ENCODE results near the gene CCNB1. TPM values are rescaled to one million over a fixed set of nuclear protein-coding genes. Genes with fewer than 3 reads are reported as not detected.

Gene CCNB1
- total RNA-seq, 2 experiments from 2014 or later = 1.4 to 1.5 TPM

DNA sequence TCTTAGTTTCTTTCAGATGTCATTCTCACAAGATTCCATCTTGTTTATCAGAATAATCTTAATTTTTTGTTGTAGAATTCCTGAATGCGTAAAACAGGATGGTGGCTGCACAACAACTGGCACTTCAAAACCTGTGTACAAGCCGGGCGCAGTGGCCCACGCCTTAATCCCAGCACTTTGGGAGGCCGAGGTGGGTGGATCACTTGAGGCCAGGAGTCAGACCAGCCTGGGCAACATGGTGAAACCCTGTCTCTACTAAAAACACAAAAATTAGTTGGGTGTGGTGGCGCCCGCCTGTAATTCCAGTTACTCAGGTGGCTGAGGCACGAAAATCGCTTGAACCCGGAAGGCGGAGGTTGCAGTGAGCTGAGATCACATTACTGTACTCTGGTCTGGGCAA is 10.5 kb upstream of the CCNB1 start:
- ATAC-seq (ENCODE audit: poor library complexity) = no peak
- no peaks in the 10 kb centered on the region for H3K36me3 Mint-ChIP-seq (ENCODE audit: low read depth)
- no peak for DNase-seq
- CTCF ChIA-PET = interaction anchor here (0.9 kb wide), 1 partner anchor 114 kb away, joined by 3 read pairs; no protein-coding TSS in a partner anchor
- no peaks in the 10 kb centered on the region for H3K27me3 Mint-ChIP-seq
- H3K4me1 Mint-ChIP-seq (ENCODE audit: low read depth) = no peaks in the 10 kb centered on the region
- H3K9me3 Mint-ChIP-seq = no peaks in the 10 kb centered on the region
- H3K9me3 ChIP-seq (ENCODE audit: control insufficient read depth in 1 of 2, insufficient read depth in 1 of 2, low read length in 2 of 2) = no peaks in the 10 kb centered on the region
- no peaks in the 10 kb centered on the region for H3K36me3 ChIP-seq (ENCODE audit: insufficient read depth, low read length)
- no peak overlapping the region for H3K27ac ChIP-seq (ENCODE audit: low read depth in 1 of 2, low read length in 2 of 2)
- POLR2A ChIA-PET = no interaction called here
- H3K4me3 ChIP-seq (ENCODE audit: low read length) = no peak overlapping the region
- intact Hi-C loops (cut with DNase I, micrococcal nuclease) = no loop called here
- TF ChIP-seq, protein P1, sequence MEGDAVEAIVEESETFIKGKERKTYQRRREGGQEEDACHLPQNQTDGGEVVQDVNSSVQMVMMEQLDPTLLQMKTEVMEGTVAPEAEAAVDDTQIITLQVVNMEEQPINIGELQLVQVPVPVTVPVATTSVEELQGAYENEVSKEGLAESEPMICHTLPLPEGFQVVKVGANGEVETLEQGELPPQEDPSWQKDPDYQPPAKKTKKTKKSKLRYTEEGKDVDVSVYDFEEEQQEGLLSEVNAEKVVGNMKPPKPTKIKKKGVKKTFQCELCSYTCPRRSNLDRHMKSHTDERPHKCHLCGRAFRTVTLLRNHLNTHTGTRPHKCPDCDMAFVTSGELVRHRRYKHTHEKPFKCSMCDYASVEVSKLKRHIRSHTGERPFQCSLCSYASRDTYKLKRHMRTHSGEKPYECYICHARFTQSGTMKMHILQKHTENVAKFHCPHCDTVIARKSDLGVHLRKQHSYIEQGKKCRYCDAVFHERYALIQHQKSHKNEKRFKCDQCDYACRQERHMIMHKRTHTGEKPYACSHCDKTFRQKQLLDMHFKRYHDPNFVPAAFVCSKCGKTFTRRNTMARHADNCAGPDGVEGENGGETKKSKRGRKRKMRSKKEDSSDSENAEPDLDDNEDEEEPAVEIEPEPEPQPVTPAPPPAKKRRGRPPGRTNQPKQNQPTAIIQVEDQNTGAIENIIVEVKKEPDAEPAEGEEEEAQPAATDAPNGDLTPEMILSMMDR (IDR thresholded peaks at IDR 0.05) = no peak
- H3K27ac Mint-ChIP-seq = no peak overlapping the region
- no peak overlapping the region for H3K4me3 Mint-ChIP-seq
- H3K4me1 ChIP-seq (ENCODE audit: insufficient read depth, low read length) = no peaks in the 10 kb centered on the region
- no peaks in the 10 kb centered on the region for H3K27me3 ChIP-seq (ENCODE audit: control insufficient read depth in 1 of 2, insufficient read depth in 2 of 2, low read length in 2 of 2)

DNA sequence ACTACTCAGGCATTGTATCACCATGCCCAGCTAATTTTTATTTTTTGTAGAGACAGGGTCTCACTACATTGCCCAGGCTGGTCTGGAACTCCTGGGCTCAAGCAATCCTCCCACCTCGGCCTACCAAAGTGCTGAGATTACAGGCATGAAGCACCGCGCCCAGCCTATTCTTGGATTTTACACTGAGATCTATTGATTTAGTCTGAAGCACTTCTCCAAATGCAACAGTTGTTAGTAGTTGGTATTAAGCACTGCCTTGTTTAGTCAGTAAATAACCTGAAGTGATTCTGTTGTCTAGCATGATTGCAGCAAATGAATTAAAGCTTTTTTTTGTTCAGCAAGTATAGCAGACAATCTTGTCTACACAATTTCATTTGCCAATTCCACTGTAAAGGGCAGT is 8.9 kb upstream of the CCNB1 start:
- no peak overlapping the region for H3K4me3 Mint-ChIP-seq
- no peaks in the 10 kb centered on the region for H3K27me3 Mint-ChIP-seq
- intact Hi-C loops (cut with DNase I, micrococcal nuclease) = no loop called here
- TF ChIP-seq, protein P1 (IDR thresholded peaks at IDR 0.05) = no peak
- Histone ChIP-seq H3K9me3 (ENCODE audit: control insufficient read depth in 1 of 2, insufficient read depth in 1 of 2, low read length in 2 of 2) (no peaks in the 10 kb centered on the region), H3K27me3 (ENCODE audit: control insufficient read depth in 1 of 2, insufficient read depth in 2 of 2, low read length in 2 of 2) (no peaks in the 10 kb centered on the region), H3K27ac (ENCODE audit: low read depth in 1 of 2, low read length in 2 of 2) (no peak overlapping the region), H3K36me3 (ENCODE audit: insufficient read depth, low read length) (no peaks in the 10 kb centered on the region), H3K4me1 (ENCODE audit: insufficient read depth, low read length) (no peaks in the 10 kb centered on the region), H3K4me3 (ENCODE audit: low read length) (no peak overlapping the region)
- ChIA-PET CTCF (no interaction called here), POLR2A (interaction anchor here (0.5 kb wide), 1 partner anchor 80 kb away, joined by 3 read pairs; no protein-coding TSS in a partner anchor)
- DNase-seq (no peak), ATAC-seq (ENCODE audit: poor library complexity) (no peak)
- H3K4me1 Mint-ChIP-seq (ENCODE audit: low read depth) = no peaks in the 10 kb centered on the region
- H3K9me3 Mint-ChIP-seq = no peaks in the 10 kb centered on the region
- H3K27ac Mint-ChIP-seq = no peak overlapping the region
- H3K36me3 Mint-ChIP-seq (ENCODE audit: low read depth) = no peaks in the 10 kb centered on the region

DNA sequence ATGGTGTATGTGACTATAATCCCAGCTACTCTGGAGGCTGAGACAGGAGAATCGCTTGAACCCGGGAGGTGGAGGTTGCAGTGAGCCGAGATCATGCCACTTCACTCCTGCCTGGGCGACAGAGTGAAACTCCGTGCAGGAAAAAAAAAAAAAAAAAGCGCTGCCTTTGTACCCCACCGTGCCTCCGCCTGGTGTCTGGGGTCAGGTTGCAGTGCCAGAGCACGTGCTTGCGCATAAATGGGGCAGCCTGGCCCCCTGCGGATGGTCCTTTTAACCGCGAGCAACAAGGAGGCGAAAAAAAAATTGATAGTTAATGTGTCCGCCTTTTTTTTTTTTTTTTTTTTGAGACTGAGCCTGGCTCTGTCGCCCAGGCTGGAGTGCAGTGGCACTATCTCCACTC is 6.3 kb upstream of the CCNB1 start:
- H3K36me3 ChIP-seq (ENCODE audit: insufficient read depth, low read length) = no peaks in the 10 kb centered on the region

More for the DNA sequence above, 6.3 kb upstream of the CCNB1 start:
- Mint-ChIP-seq H3K27me3 (no peaks in the 10 kb centered on the region), H3K4me1 (ENCODE audit: low read depth) (no peaks in the 10 kb centered on the region), H3K36me3 (ENCODE audit: low read depth) (no peaks in the 10 kb centered on the region), H3K27ac (no peak overlapping the region), H3K9me3 (no peaks in the 10 kb centered on the region), H3K4me3 (no peak overlapping the region)
- Histone ChIP-seq H3K4me3 (ENCODE audit: low read length) (no peak overlapping the region), H3K9me3 (ENCODE audit: control insufficient read depth in 1 of 2, insufficient read depth in 1 of 2, low read length in 2 of 2) (no peaks in the 10 kb centered on the region), H3K27me3 (ENCODE audit: control insufficient read depth in 1 of 2, insufficient read depth in 2 of 2, low read length in 2 of 2) (no peaks in the 10 kb centered on the region), H3K27ac (ENCODE audit: low read depth in 1 of 2, low read length in 2 of 2) (no peak overlapping the region), H3K4me1 (ENCODE audit: insufficient read depth, low read length) (no peaks in the 10 kb centered on the region)
- CTCF ChIA-PET = no interaction called here
- POLR2A ChIA-PET = no interaction called here
- TF ChIP-seq, protein P1 (IDR thresholded peaks at IDR 0.05) = no peak
- ATAC-seq (ENCODE audit: poor library complexity) = no peak
- intact Hi-C loops (cut with DNase I, micrococcal nuclease) = loop anchor here in 1 of 2 experiments (10.0 kb wide), 1 partner anchor 54 kb away; a partner anchor contains a TSS
- no peak for DNase-seq

Data from CD4-positive, alpha-beta T cell (primary cell).